Loucy (cell line): ENCODE data around the gene ADO.

Experiments used
- H2AFZ ChIP-seq: fragments of 200-600 bp; sonication (generic); 2 replicates; pipeline ENCODE4 v1.6.0; 2016; ENCODE audit warnings: antibody characterized with exemption, mild to moderate bottlenecking, low read length, moderate library complexity
- H3F3A ChIP-seq: fragments of 200-600 bp; 2 replicates; pipeline ENCODE4 v1.6.0; 2016; ENCODE audit warnings: antibody characterized with exemption, low read depth, mild to moderate bottlenecking
- H3K27me3 ChIP-seq: fragments of 200-600 bp; sonication (generic); 2 replicates; pipeline ENCODE4 v1.6.1; 2014; ENCODE audit warnings: low read length, mild to moderate bottlenecking; ENCODE audit not compliant: insufficient read depth, poor library complexity, severe bottlenecking
- H3K36me3 ChIP-seq: fragments of 200-600 bp; sonication (generic); 2 replicates; pipeline ENCODE4 v1.6.1; 2016; ENCODE audit warnings: low read length; ENCODE audit not compliant: insufficient read depth
- H3K4me1 ChIP-seq: fragments of 200-600 bp; sonication (generic); 2 replicates; pipeline ENCODE4 v1.5.1; 2014; ENCODE audit warnings: low read length, mild to moderate bottlenecking; ENCODE audit not compliant: insufficient read depth, poor library complexity, severe bottlenecking
- H3K4me2 ChIP-seq: fragments of 200-600 bp; sonication (generic); 2 replicates; pipeline ENCODE4 v1.6.0; 2014; ENCODE audit warnings: antibody characterized with exemption, low read length, low read depth, mild to moderate bottlenecking; ENCODE audit not compliant: poor library complexity, severe bottlenecking
- H3K4me3 ChIP-seq: fragments of 200-600 bp; sonication (generic); 2 replicates; pipeline ENCODE4 v1.5.1; 2014; ENCODE audit warnings: low read length, mild to moderate bottlenecking, mixed read lengths; ENCODE audit not compliant: poor library complexity, severe bottlenecking
- H3K79me2 ChIP-seq: fragments of 200-600 bp; sonication (generic); 2 replicates; pipeline ENCODE4 v1.6.1; 2014; ENCODE audit warnings: low read length; ENCODE audit not compliant: insufficient read depth
- H3K9ac ChIP-seq: fragments of 200-600 bp; sonication (generic); 2 replicates; pipeline ENCODE4 v1.6.0; 2014; ENCODE audit warnings: mild to moderate bottlenecking, low read depth, low read length, moderate library complexity; ENCODE audit not compliant: poor library complexity, severe bottlenecking
- H3K9me2 ChIP-seq: fragments of 200-600 bp; sonication (generic); replicated peaks from 2 replicates; pipeline ENCODE4 v1.6.1; 2016; ENCODE audit warnings: low read depth, low read length, mixed read lengths
- H3K9me3 ChIP-seq: fragments of 200-600 bp; sonication (generic); 2 replicates; pipeline ENCODE4 v1.6.1; 2014; ENCODE audit warnings: mild to moderate bottlenecking, antibody characterized with exemption, low read length, low read depth; ENCODE audit not compliant: insufficient read depth
- H4K20me1 ChIP-seq: fragments of 200-600 bp; sonication (generic); 2 replicates; pipeline ENCODE4 v1.6.0; 2014; ENCODE audit warnings: antibody characterized with exemption, low read length, mild to moderate bottlenecking; ENCODE audit not compliant: insufficient read depth, poor library complexity, severe bottlenecking
- CTCF ChIP-seq: fragments of 200-600 bp; sonication (generic); conservative IDR thresholded peaks from 2 replicates; pipeline ENCODE4 v1.5.1; 2014; ENCODE audit warnings: mild to moderate bottlenecking, antibody characterized with exemption, low read length
- EZH2phosphoT487 ChIP-seq: fragments of 200-600 bp; IDR thresholded peaks from 2 replicates; pipeline ENCODE4 v1.6.1; 2018; ENCODE audit warnings: antibody characterized with exemption, mild to moderate bottlenecking, moderate library complexity, borderline replicate concordance

Gene ADO

GRCh38 chr10:62804356-62805230, at the start of gene ADO:
Gene ADO (plus strand): TSS chr10:62804720. CDS start chr10:62805060, 340 bp downstream.
- H3K9me3 ChIP-seq, result no peaks in the 10 kb centered on the region
- peak within 1 kb of the TSS; percentile 98 for H3K4me2 ChIP-seq
- peaks cover 27% of the 10 kb centered on the region for H3K27me3 ChIP-seq
- peak within 1 kb of the TSS; percentile 82 for H3K4me3 ChIP-seq
- H3K9ac ChIP-seq, result peak within 1 kb of the TSS; percentile 85
- H2AFZ ChIP-seq, result peak within 1 kb of the TSS; percentile 87
- H3K79me2 ChIP-seq, result peaks cover 42% of the 10 kb centered on the region
- H3F3A ChIP-seq, result no peaks in the 10 kb centered on the region
- peaks cover 30% of the 10 kb centered on the region for H3K4me1 ChIP-seq
- TF ChIP-seq CTCF (no peak), EZH2phosphoT487 (no peak)
- no peaks in the 10 kb centered on the region for H3K9me2 ChIP-seq
- H4K20me1 ChIP-seq, result peaks cover 44% of the 10 kb centered on the region
- H3K36me3 ChIP-seq, result no peaks in the 10 kb centered on the region

- TF ChIP-seq CTCF (no peak), EZH2phosphoT487 (no peak)
- no peak overlapping the region for H2AFZ ChIP-seq
- no peaks in the 10 kb centered on the region for H4K20me1 ChIP-seq
- H3K4me2 ChIP-seq, result no peak overlapping the region
- H3K79me2 ChIP-seq, result no peaks in the 10 kb centered on the region
- H3K9ac ChIP-seq, result no peak overlapping the region
- H3K36me3 ChIP-seq, result no peaks in the 10 kb centered on the region
- no peaks in the 10 kb centered on the region for H3K27me3 ChIP-seq
- no peaks in the 10 kb centered on the region for H3K4me1 ChIP-seq
- H3K9me2 ChIP-seq, result no peaks in the 10 kb centered on the region
- H3K4me3 ChIP-seq, result no peak overlapping the region
- H3K9me3 ChIP-seq, result no peaks in the 10 kb centered on the region
- no peaks in the 10 kb centered on the region for H3F3A ChIP-seq
Measured at GRCh38 chr10:62754963-62755362, 49.6 kb upstream of the ADO start.

GRCh38 chr10:62755662-62756653, 48.6 kb upstream of the ADO start:
- Histone ChIP-seq H3K4me3 (no peak overlapping the region), H2AFZ (no peak overlapping the region), H3K4me1 (no peaks in the 10 kb centered on the region), H3K79me2 (no peaks in the 10 kb centered on the region), H3K4me2 (no peak overlapping the region), H3K27me3 (no peaks in the 10 kb centered on the region), H3K9me3 (no peaks in the 10 kb centered on the region), H3F3A (no peaks in the 10 kb centered on the region), H3K36me3 (no peaks in the 10 kb centered on the region), H3K9ac (no peak overlapping the region), H3K9me2 (no peaks in the 10 kb centered on the region), H4K20me1 (no peaks in the 10 kb centered on the region)
- TF ChIP-seq CTCF (no peak), EZH2phosphoT487 (no peak)
